Activated CD4-positive, CD25-positive, alpha-beta regulatory T cell treated with anti-CD3 and anti-CD28 coated beads, Interleukin-2, amount 50 U/mL, for 72 hours (primary cell): ENCODE data around the gene RERE.

Experiments
- DNase-seq: peaks from one replicate; pipeline ENCODE4 v3.0.0; 2021

Gene RERE

DNA sequence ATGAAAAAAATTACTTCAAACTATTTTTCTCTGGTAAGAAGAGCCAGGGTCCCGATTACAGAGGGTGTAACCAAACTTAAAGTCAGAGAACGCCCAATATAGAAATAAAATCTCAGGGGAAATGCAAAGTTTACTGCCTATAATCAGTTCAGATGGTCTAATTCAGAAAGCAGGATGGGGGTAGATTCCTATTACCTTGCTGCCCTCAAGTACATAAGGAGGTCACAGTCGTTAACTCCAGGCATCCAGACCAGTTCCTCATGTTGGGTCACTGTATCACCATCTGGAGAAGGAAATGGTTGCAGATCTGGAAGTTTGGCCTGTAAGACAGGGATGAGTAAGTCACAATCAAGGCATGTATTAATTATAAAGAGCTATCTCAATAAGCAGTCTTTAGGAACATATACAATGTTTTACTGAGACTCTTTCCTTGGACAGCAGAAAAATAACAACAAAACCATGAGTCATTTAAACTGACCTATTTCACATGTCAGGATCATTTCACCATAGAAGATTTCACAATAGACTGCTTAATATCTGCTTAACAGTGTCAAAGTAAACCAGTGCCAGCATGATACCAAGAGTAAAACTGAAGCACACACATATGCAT, 320.1 kb downstream of the RERE start:
- DNase-seq = no peak

GRCh38 chr1:8496473-8496872, 321.0 kb downstream of the RERE start:
- DNase-seq = no peak

DNA sequence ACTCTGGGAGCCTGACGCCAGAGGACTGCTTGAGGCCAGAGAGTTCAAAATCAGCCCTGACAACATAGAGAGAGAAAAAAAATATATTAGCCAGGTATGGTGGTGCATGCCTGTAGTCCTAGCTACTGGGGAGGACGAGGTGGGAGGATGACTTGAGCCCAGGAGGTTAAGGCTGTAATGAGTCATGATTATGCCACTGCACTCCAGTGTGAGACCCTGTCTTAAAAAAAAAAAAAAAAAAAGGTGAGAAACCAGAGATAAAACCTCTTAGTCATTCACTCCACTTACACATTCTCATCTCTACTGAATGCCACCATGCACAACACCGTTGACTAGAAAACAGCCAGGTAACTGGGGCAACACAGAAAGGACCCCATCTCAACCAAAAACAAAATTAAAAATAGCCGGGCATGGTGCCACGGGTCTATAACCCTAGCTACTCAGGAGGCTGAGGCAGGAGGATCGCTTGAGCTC, 321.5 kb downstream of the RERE start:
- DNase-seq = peak; percentile 40

- DNase-seq = no peak
Observed at GRCh38 chr1:8494681-8495080, 322.8 kb downstream of the RERE start.

DNA sequence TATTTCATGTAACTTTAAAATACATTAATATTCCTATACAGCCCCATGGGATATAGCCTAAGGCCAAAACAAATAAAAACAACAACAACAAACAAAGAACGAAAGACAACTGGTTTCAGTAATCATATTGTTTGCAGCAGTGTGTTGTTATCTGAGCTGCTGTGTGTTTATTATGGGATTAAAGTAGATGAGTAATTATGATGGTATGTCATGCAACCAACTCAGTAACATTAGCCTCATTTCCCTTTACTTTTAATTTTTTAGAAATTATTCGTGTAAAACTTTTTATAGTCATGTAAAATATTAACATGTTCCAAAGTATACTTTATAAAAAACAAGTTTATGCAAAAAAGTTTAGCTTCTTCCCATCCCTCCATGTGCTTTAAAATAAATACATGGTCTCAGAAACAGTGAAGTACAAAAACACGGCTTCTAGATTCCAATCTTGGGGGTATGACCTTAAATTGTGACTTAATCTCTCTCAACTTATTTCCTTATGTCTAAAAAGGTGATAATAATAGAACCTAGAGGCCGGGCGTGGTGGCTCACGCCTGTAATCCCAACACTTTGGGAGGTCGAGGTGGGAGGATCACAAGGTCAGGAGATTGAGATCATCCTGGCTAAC, 323.4 kb downstream of the RERE start:
- DNase-seq = no peak

- no peak for DNase-seq
Observed at GRCh38 chr1:8487249-8487648, 330.2 kb downstream of the RERE start.

- DNase-seq = no peak
Observed at GRCh38 chr1:8486047-8486446, 331.4 kb downstream of the RERE start.

GRCh38 chr1:8483586-8483985, 333.9 kb downstream of the RERE start:
- DNase-seq = no peak

- no peak for DNase-seq
Observed at GRCh38 chr1:8482979-8483381, 334.5 kb downstream of the RERE start.

DNA sequence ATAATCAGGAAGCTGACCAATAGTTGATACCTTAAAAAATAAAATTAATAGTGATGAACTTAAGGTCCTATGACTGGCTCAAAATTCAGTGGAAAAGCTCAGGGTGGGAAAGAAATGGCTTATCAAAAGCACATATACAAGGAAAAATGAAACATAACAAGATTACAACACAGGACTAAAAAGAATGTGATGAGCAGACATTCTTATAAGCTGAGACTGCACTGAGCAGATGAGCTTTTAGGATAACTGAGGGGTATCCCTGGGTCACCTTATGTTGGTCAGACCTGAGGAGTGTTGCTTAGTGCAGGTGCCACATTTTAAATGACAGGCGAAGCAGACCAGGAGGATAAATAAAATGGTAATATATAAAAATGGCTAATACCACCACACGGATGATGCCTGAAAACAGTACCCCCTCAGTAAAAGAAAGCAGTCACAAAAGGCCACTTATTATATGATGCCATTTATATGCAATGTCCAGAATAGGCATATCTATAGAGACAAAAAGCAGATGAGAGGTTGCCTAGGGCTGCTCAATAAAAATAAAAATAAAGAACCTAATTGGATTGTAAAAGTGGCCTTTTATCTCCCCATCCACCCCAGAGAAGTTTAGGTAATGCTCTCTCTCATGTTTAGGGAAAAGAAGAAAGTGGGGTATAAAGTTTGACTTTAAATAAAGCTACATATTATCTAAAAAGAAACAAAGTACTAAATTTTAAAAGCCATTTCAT, 335.6 kb downstream of the RERE start:
- no peak for DNase-seq

DNA sequence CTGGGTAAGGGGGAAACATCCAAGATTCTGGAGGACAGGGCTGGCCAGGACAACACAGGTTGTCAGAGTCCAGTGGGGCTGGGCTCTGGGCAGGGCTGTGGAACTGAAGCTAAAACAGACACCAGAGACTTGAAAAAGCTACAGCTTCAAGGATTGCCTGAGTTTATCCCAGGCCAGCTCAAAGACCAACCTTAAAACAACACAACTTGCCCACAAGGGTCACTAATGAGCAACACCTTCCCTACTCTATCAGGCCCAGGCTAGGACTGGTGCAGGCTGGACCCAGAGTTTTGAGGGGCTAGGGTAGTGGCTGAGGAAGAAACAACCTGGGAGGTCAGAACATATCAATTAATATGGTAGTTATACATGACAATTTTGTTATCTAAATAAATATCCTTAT, 338.9 kb downstream of the RERE start:
- DNase-seq = no peak

DNA sequence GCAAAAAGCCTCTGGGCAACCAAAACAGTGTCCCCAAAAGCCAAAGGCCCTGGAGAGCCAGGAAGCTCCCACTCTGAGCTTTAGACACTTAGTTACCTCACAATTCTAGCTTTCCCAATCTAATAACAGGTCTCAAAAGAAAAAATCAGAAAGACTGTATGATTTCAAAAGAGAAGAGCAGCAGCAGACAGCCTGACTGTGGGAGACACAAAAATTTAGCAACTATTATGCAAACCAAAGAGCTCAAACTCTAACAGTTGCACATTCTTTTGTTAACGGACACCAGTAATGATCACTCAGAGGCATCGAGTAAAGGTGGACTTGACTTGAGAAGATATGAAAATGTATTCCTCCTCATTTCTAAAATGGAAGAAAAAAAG, 339.5 kb downstream of the RERE start:
- DNase-seq = no peak

- no peak for DNase-seq
Observed at GRCh38 chr1:8477166-8477982, 340.1 kb downstream of the RERE start.

DNA sequence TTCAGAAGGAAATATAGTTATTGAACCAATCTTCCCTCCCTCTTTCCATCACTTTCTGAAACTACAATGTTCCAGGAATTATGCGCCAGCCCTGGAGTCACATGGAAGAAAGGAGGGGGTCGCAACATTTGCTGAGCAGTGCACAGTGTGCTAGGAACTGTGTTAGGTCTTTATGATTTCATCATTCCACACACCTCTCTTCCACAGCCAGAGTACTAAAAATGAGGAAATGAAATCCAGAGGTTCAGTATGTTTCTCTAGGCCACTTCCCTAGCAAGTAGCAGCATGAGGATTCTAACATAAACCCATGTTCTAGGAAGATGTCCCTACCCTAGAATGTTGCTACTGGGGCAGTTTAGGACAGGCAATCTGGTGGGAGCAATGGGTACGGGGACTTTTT, 341.4 kb downstream of the RERE start:
- DNase-seq = no peak

GRCh38 chr1:8474369-8474768, 343.1 kb downstream of the RERE start:
- DNase-seq = no peak

- no peak for DNase-seq
Observed at GRCh38 chr1:8473891-8474300, 343.5 kb downstream of the RERE start.

DNA sequence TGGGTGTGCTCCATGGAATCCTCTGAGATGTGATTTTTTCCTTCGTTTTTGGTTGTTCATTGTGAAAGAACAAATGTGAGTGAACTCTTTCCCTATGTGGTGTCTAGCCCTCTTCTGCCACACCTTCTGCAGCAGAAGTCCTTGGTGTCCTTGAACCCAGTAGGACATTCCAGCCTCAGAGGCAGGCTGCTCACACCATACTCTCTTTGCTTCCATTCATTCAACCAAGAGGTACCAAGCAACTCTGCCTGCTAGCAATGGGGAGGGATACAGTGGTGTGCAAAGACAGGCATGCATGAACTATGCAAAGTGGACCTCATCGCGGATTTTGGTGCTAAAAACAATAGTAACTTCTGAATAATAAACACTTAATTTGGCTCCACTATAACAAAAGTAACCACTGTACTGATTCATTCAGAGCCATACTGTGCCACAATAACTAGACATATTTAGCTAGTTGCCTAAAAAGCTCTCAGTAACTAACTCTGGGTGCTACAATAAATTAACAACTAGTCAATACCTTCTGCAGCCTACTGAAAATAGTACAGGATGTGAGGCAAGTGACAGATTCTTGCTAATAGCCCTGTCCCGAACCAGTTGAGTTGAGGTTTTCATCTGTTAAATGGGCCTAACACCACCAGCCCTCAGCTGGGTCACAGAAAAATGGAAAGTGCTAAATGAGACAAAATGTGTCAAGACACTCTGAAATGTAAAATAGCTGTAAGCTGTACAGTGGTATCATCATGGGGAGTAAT, 344.1 kb downstream of the RERE start:
- no peak for DNase-seq

- DNase-seq = no peak
Observed at GRCh38 chr1:8472668-8473067, 344.8 kb downstream of the RERE start.

GRCh38 chr1:8471451-8471850, 346.0 kb downstream of the RERE start:
- DNase-seq = no peak

GRCh38 chr1:8468751-8469150, 348.7 kb downstream of the RERE start:
- no peak for DNase-seq

DNA sequence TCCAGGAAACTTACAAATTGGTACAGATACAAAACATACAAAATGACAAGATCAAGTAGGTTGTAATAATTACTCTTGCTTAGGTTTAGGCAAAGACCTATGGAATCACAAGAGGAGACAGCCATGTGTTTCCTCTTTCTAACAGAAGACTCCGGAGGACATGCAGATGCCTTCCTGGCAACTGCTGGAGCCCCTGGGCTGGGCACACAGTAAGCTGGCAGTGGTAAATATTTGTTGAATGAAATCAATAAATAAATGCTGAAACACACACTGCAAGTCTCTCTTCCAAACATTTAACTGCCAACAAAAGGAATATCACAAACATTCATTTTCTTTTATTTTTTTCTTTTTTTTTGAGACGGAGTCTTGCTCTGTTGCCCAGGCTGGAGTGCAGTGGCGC, 350.1 kb downstream of the RERE start:
- DNase-seq = no peak

DNA sequence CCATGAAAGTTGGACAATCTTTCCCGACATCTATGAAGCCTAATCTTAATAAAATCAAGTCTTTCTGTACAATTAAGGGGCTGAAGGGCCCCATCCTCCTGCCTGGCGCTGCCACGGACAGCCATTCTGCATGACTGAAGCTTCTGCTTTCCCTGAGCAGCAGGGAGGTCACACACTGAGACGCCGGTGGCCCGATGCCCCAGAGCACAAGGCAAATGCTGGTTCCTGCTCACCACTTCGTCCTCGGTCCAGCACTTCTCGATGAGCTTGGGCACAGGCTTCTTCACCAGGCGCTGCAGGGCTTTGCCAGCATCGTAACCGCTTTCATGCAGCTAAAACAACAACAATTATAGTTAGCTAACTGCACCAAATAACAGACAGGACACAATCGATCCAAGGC, 351.7 kb downstream of the RERE start:
- DNase-seq = no peak

DNA sequence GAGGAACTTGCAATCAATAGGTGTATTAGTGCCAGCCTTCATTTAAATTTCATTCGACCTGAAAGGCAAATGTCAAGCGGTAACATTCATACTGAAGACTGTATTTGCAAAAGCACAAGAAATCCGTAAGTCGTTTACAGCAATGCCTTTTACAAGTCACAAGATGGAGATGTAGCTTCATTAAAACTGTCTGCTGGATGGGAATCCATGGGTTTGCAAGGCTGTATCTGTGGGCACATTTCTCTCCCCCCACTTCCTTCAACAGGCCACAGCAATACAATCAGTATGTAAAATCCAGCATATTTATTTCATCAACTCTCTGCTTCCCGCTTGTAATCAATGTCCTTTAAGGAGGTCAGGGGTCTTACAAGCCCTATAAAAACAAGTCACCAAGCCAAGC, 352.4 kb downstream of the RERE start:
- no peak for DNase-seq
